ENCODE results near the gene KLHL26. TPM values are rescaled to one million over a fixed set of nuclear protein-coding genes. Genes with fewer than 3 reads are reported as not detected.

Gene KLHL26
- total RNA-seq, 1 donor from 2014 or later, result 1.9 TPM

Other genes starting within 250 kb of the KLHL26 start
- not detected in 2 replicates for gene LRRC25, start 239.4 kb upstream of the KLHL26 start, total RNA-seq
- 88.8 and 96.7 TPM in 2 replicates for gene SSBP4, start 217.6 kb upstream of the KLHL26 start, total RNA-seq
- gene ISYNA1, start 198.9 kb upstream of the KLHL26 start, total RNA-seq, result 35.4 and 69.7 TPM in 2 replicates
- gene ELL, start 115.0 kb upstream of the KLHL26 start, total RNA-seq, result 12.3 and 14.8 TPM in 2 replicates
- gene FKBP8, start 93.5 kb upstream of the KLHL26 start, total RNA-seq, result 216 and 253 TPM in 2 replicates
- gene KXD1, start 79.2 kb upstream of the KLHL26 start, total RNA-seq, result 58.0 and 91.2 TPM in 2 replicates
- 755 and 1,061 TPM in 2 replicates for gene UBA52, start 65.2 kb upstream of the KLHL26 start, total RNA-seq
- gene REX1BD, start 48.2 kb upstream of the KLHL26 start, total RNA-seq, result 75.5 and 91.2 TPM in 2 replicates
- not detected in 2 replicates for gene CRLF1, start 30.2 kb upstream of the KLHL26 start, total RNA-seq
- under 0.01 TPM in 1 of 2 replicates, not detected in the other for gene TMEM59L, start 24.2 kb upstream of the KLHL26 start, total RNA-seq
- gene CRTC1, start 46.7 kb downstream of the KLHL26 start, total RNA-seq, result 1.2 and 1.8 TPM in 2 replicates
- not detected in 2 replicates for gene COMP, start 154.3 kb downstream of the KLHL26 start, total RNA-seq
- 100 and 107 TPM in 2 replicates for gene UPF1, start 194.9 kb downstream of the KLHL26 start, total RNA-seq